NCI-H82 treated with DMSO at 0.1 percent for 48 hours (cell line): ENCODE results near the gene HBEGF.

Source experiments
- DNase-seq: peaks from one replicate; lab custom pipeline; 2025; ENCODE audit not compliant: unreplicated experiment; lab: John Stamatoyannopoulos, UW

Gene HBEGF

GRCh38 chr5:140309706-140310249, 36.6 kb downstream of the HBEGF start:
- no peak for DNase-seq

- no peak for DNase-seq
Measured at GRCh38 chr5:140305471-140305870, 40.9 kb downstream of the HBEGF start.

GRCh38 chr5:140303966-140304365, 42.4 kb downstream of the HBEGF start:
- no peak for DNase-seq

- peak; percentile 85 for DNase-seq
Measured at GRCh38 chr5:140302786-140303639, 43.4 kb downstream of the HBEGF start, which contains the start of gene PFDN1. Gene PFDN1 (minus strand): TSS chr5:140303101. CDS start chr5:140303073, 28 bp downstream.

- DNase-seq = no peak
Measured at GRCh38 chr5:140301136-140301535, 45.3 kb downstream of the HBEGF start.

- DNase-seq = no peak
Measured at GRCh38 chr5:140299056-140299455, 47.3 kb downstream of the HBEGF start.

- DNase-seq = no peak
Measured at GRCh38 chr5:140298183-140298601, 48.2 kb downstream of the HBEGF start.

GRCh38 chr5:140297283-140297682, 49.1 kb downstream of the HBEGF start:
- no peak for DNase-seq

GRCh38 chr5:140296289-140296688, 50.1 kb downstream of the HBEGF start:
- DNase-seq = no peak

- DNase-seq = no peak
Measured at GRCh38 chr5:140295414-140295813, 51.0 kb downstream of the HBEGF start.

GRCh38 chr5:140294753-140295152, 51.6 kb downstream of the HBEGF start:
- DNase-seq = no peak

GRCh38 chr5:140293849-140294100, 52.6 kb downstream of the HBEGF start:
- DNase-seq = no peak

GRCh38 chr5:140293091-140293848, 53.1 kb downstream of the HBEGF start:
- DNase-seq = no peak

- DNase-seq = no peak
Measured at GRCh38 chr5:140292212-140293036, 54.0 kb downstream of the HBEGF start.

- no peak for DNase-seq
Measured at GRCh38 chr5:140287801-140288521, 58.4 kb downstream of the HBEGF start.

- DNase-seq = no peak
Measured at GRCh38 chr5:140286424-140286823, 60.0 kb downstream of the HBEGF start.

- no peak for DNase-seq
Measured at GRCh38 chr5:140284013-140284412, 62.4 kb downstream of the HBEGF start.
